Esophagus muscularis mucosa (tissue), 4 donors: ENCODE data around the gene ZBTB7C. TPM values are rescaled to one million over a fixed set of nuclear protein-coding genes. Genes with fewer than 3 reads are reported as not detected.

ENCODE experiments used
- DNase-seq: peaks from one replicate; pipeline ENCODE4 v3.0.0-alpha.2; 2017; ENCODE audit errors: extremely low spot score
- H3K27ac ChIP-seq, 4 donors: fragments of 200-600 bp; sonication (generic); replicated peaks in 1 of 4; 1 replicate in 3 of 4; 2 replicates in 1 of 4; pipeline ENCODE4 v1.5.1; 2016 to 2019; ENCODE audit warnings: mild to moderate bottlenecking in 1 of 4
- H3K27me3 ChIP-seq, 4 donors: fragments of 200-600 bp; sonication (generic); one replicate each; pipeline versions ENCODE4 v1.5.1 to v1.6.0; 2016 to 2019
- H3K36me3 ChIP-seq, 4 donors: fragments of 200-600 bp; sonication (generic); one replicate each; pipeline ENCODE4 v1.5.1; 2016 to 2019
- H3K4me1 ChIP-seq, 4 donors: fragments of 200-600 bp; sonication (generic); one replicate each; pipeline ENCODE4 v1.5.1; 2016 to 2019
- H3K4me3 ChIP-seq, 4 donors: fragments of 200-600 bp; sonication (generic); 1 replicate in 2 of 4; 2 replicates in 2 of 4; pipeline ENCODE4 v1.5.1; 2016 to 2019; ENCODE audit warnings: mild to moderate bottlenecking in 4 of 4, moderate library complexity in 1 of 4
- H3K9me3 ChIP-seq, 4 donors: fragments of 200-600 bp; sonication (generic); 1 replicate in 3 of 4; 2 replicates in 1 of 4; pipeline ENCODE4 v1.5.1; 2016 to 2019
- CTCF ChIP-seq, 3 experiments: fragments of 200-600 bp in 2 of 3; fragments of 450-650 bp in 1 of 3; sonication (generic) in 2 of 3; IDR thresholded peaks; one replicate each; pipeline ENCODE4 v1.5.1; 2017 to 2019; ENCODE audit warnings: antibody characterized with exemption in 3 of 3, mild to moderate bottlenecking in 2 of 3, moderate library complexity in 1 of 3
- EP300 ChIP-seq: sonication (generic); formaldehyde crosslinking; IDR thresholded peaks from one replicate; pipeline ENCODE4 v1.6.1; 2017; ENCODE audit warnings: antibody characterized with exemption
- POLR2A ChIP-seq: fragments of 450-650 bp; IDR thresholded peaks from one replicate; pipeline ENCODE4 v1.6.1; 2017; ENCODE audit warnings: antibody characterized with exemption, moderate library complexity, mild to moderate bottlenecking, low read depth
- POLR2AphosphoS5 ChIP-seq, 2 donors: sonication (generic); formaldehyde crosslinking; IDR thresholded peaks; one replicate each; pipeline ENCODE4 v1.6.1; 2017; ENCODE audit warnings: antibody characterized with exemption in 2 of 2
- WGBS: methylation state at CpG from one replicate; pipeline ENCODE4 v1.1.5; 2018; 5-methylcytosine and 5-hydroxymethylcytosine counted together
- intact Hi-C: fragments of 100-400 bp; cut with DNase I; formaldehyde crosslinking; loops from one replicate; pipeline ENCODE4 v1.15.1; 2023
- total RNA-seq, 4 donors: library from RNA; depleted of rRNA; stranded (reverse); fragments of >200 nt; gene quantifications; one replicate each; pipeline versions ENCODE4 v1.1.0 to v1.2.1, GENCODE V29; 2016

ZBTB7C gene
- total RNA-seq, 4 donors from 2014 or later: 6.3 to 13.2 (median 9.1) TPM

GRCh38 chr18:48325115-48325665, 84.0 kb downstream of the ZBTB7C start:
- H3K9me3 ChIP-seq: no peaks in the 10 kb centered on the region
- no peaks in the 10 kb centered on the region for H3K27me3 ChIP-seq
- DNase-seq: no peak
- intact Hi-C loops: no loop called here
- no peak overlapping the region for H3K4me3 ChIP-seq
- no peak overlapping the region for H3K27ac ChIP-seq
- H3K4me1 ChIP-seq: peaks cover 0 to 13% (median 6%) of the 10 kb centered on the region in 4 donors
- WGBS: 95% methylated on average over 1 of the region's 1 CpG
- TF ChIP-seq CTCF (IDR thresholded peaks at IDR 0.05) (no peak), POLR2AphosphoS5 (IDR thresholded peaks at IDR 0.05) (no peak), EP300 (no peak), POLR2A (no peak)
- no peaks in the 10 kb centered on the region for H3K36me3 ChIP-seq

- Histone ChIP-seq H3K9me3 (no peaks in the 10 kb centered on the region), H3K36me3 (no peaks in the 10 kb centered on the region), H3K27me3 (no peaks in the 10 kb centered on the region), H3K4me3 (no peak overlapping the region), H3K4me1 (peaks cover 0 to 15% (median 7%) of the 10 kb centered on the region in 4 donors), H3K27ac (no peak overlapping the region)
- TF ChIP-seq POLR2AphosphoS5 (IDR thresholded peaks at IDR 0.05): no peak
- no peak for TF ChIP-seq POLR2A
- no peak for TF ChIP-seq EP300
- TF ChIP-seq CTCF (IDR thresholded peaks at IDR 0.05): no peak
- intact Hi-C loops: no loop called here
- no peak for DNase-seq
- WGBS: 86% methylated on average over 9 of the region's 9 CpGs
Observed at GRCh38 chr18:48324651-48325050, 84.5 kb downstream of the ZBTB7C start.

- Histone ChIP-seq H3K27me3 (no peaks in the 10 kb centered on the region), H3K27ac (no peak overlapping the region), H3K4me3 (no peak overlapping the region), H3K36me3 (no peaks in the 10 kb centered on the region), H3K4me1 (peaks cover 0 to 16% (median 6%) of the 10 kb centered on the region in 4 donors), H3K9me3 (no peaks in the 10 kb centered on the region)
- intact Hi-C loops: no loop called here
- WGBS: 92% methylated on average over 2 of the region's 2 CpGs
- DNase-seq: no peak
- TF ChIP-seq POLR2A (no peak), EP300 (no peak), CTCF (IDR thresholded peaks at IDR 0.05) (no peak), POLR2AphosphoS5 (IDR thresholded peaks at IDR 0.05) (no peak)
Observed at GRCh38 chr18:48323151-48323550, 86.0 kb downstream of the ZBTB7C start.

- TF ChIP-seq EP300 (no peak), POLR2AphosphoS5 (IDR thresholded peaks at IDR 0.05) (no peak), POLR2A (no peak), CTCF (IDR thresholded peaks at IDR 0.05) (no peak)
- Histone ChIP-seq H3K9me3 (no peaks in the 10 kb centered on the region), H3K36me3 (no peaks in the 10 kb centered on the region), H3K4me1 (peaks cover 0 to 12% (median 6%) of the 10 kb centered on the region in 4 donors), H3K27ac (no peak overlapping the region), H3K4me3 (no peak overlapping the region), H3K27me3 (no peaks in the 10 kb centered on the region)
- no peak for DNase-seq
- intact Hi-C loops: no loop called here
- WGBS: 92% methylated on average over 7 of the region's 7 CpGs
Observed at GRCh38 chr18:48321536-48321935, 87.6 kb downstream of the ZBTB7C start.

GRCh38 chr18:48321121-48321520, 88.1 kb downstream of the ZBTB7C start:
- Histone ChIP-seq H3K4me3 (no peak overlapping the region), H3K4me1 (peaks cover 0 to 12% (median 6%) of the 10 kb centered on the region in 4 donors), H3K27ac (no peak overlapping the region), H3K36me3 (no peaks in the 10 kb centered on the region), H3K9me3 (no peaks in the 10 kb centered on the region), H3K27me3 (no peaks in the 10 kb centered on the region)
- intact Hi-C loops: no loop called here
- no peak for DNase-seq
- TF ChIP-seq POLR2AphosphoS5 (IDR thresholded peaks at IDR 0.05): no peak
- no peak for TF ChIP-seq EP300
- no peak for TF ChIP-seq CTCF (IDR thresholded peaks at IDR 0.05)
- TF ChIP-seq POLR2A: no peak
- WGBS: 100% methylated on average over 1 of the region's 3 CpGs
